SU-DHL-6 (cell line): ENCODE results near the gene ARHGAP30.
"Not testable (repeated sequence)": the region's sequence is repeated elsewhere in the genome, so short reads cannot be mapped to it uniquely, and the experiment has no call there.

Experiments
- H2AFZ ChIP-seq: fragments of 200-600 bp; sonication (generic); 2 replicates; pipeline ENCODE4 v1.6.1; 2014; ENCODE audit warnings: low read depth, mild to moderate bottlenecking, moderate library complexity, mixed read lengths, antibody characterized with exemption, low read length; ENCODE audit not compliant: severe bottlenecking
- H3F3A ChIP-seq: fragments of 200-600 bp; shearing (Covaris generic); 2 replicates; pipeline ENCODE4 v1.6.0; 2016; ENCODE audit warnings: antibody characterized with exemption, mild to moderate bottlenecking; ENCODE audit not compliant: insufficient read depth
- H3K27ac ChIP-seq: fragments of 200-600 bp; sonication (generic); 2 replicates; pipeline ENCODE4 v1.5.1; 2016; ENCODE audit warnings: low read depth, mild to moderate bottlenecking, low read length, moderate library complexity, mixed read lengths
- H3K27me3 ChIP-seq: fragments of 200-600 bp; sonication (generic), shearing (Covaris generic); 2 replicates; pipeline ENCODE4 v1.6.0; 2014; ENCODE audit warnings: mild to moderate bottlenecking, low read length
- H3K36me3 ChIP-seq: fragments of 200-600 bp; sonication (generic); 2 replicates; pipeline ENCODE4 v1.6.1; 2014; ENCODE audit warnings: mild to moderate bottlenecking, low read length, mixed read lengths
- H3K4me2 ChIP-seq: fragments of 300-600, 200-600 bp; shearing (Covaris generic), sonication (generic); 2 replicates; pipeline ENCODE4 v1.6.0; 2014; ENCODE audit warnings: low read length, low read depth, mild to moderate bottlenecking; ENCODE audit not compliant: poor library complexity, severe bottlenecking
- H3K4me3 ChIP-seq: fragments of 200-600 bp; sonication (generic); 2 replicates; pipeline ENCODE4 v1.5.1; 2014; ENCODE audit warnings: antibody characterized with exemption, low read length, mild to moderate bottlenecking, mixed read lengths; ENCODE audit not compliant: insufficient read depth, poor library complexity, severe bottlenecking
- H3K79me2 ChIP-seq: fragments of 200-600 bp; sonication (generic); 2 replicates; pipeline ENCODE4 v1.6.1; 2014; ENCODE audit warnings: mild to moderate bottlenecking, low read length, moderate library complexity; ENCODE audit not compliant: insufficient read depth
- H3K9ac ChIP-seq: fragments of 200-600 bp; sonication (generic); 2 replicates; pipeline ENCODE4 v1.7.0; 2014; ENCODE audit warnings: mild to moderate bottlenecking, low read length
- H3K9me2 ChIP-seq: fragments of 200-600 bp; sonication (generic); replicated peaks from 2 replicates; pipeline ENCODE4 v1.6.1; 2014; ENCODE audit warnings: low read length; ENCODE audit not compliant: insufficient read depth
- H3K9me3 ChIP-seq: fragments of 200-600 bp; sonication (generic); 2 replicates; pipeline ENCODE4 v1.6.1; 2014; ENCODE audit warnings: low read length, mixed read lengths; ENCODE audit not compliant: insufficient read depth
- H4K20me1 ChIP-seq: fragments of 200-600 bp; sonication (generic); 2 replicates; pipeline ENCODE4 v1.6.1; 2014; ENCODE audit warnings: low read depth, mild to moderate bottlenecking, antibody characterized with exemption, low read length, moderate library complexity, mixed read lengths
- EZH2phosphoT487 ChIP-seq: fragments of 200-600 bp; sonication (generic), shearing (Covaris generic); conservative IDR thresholded peaks from 2 replicates; pipeline ENCODE4 v1.6.1; 2018; ENCODE audit warnings: mild to moderate bottlenecking, antibody characterized with exemption, low read length, moderate library complexity, mixed read lengths
- TF ChIP-seq, protein P1 (sequence below): fragments of 200-600 bp; sonication (generic); IDR thresholded peaks from one replicate; pipeline ENCODE4 v1.5.1; 2017; ENCODE audit warnings: antibody characterized with exemption, mild to moderate bottlenecking, low read length, moderate library complexity; ENCODE audit not compliant: insufficient read depth, poor library complexity, severe bottlenecking

The ARHGAP30 gene

DNA sequence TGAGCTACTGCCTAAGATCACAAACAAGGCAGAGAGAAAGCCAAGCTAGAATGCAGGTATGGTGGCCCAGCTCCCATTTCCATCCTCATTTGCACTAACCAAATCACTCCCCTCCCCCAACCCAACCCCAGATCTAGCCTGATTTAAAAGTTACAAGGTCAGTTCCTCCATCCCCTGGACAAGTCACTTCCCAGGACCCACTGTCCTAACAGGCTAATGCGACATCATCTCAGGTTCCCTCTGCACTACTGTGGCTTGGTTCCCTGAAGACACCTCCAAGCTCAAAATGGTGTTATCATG lies 51.1 kb downstream of the ARHGAP30 start:
- Histone ChIP-seq H3K4me3 (no peak overlapping the region), H3K9ac (no peak overlapping the region)
- TF ChIP-seq EZH2phosphoT487: no peak
- TF ChIP-seq, protein P1, sequence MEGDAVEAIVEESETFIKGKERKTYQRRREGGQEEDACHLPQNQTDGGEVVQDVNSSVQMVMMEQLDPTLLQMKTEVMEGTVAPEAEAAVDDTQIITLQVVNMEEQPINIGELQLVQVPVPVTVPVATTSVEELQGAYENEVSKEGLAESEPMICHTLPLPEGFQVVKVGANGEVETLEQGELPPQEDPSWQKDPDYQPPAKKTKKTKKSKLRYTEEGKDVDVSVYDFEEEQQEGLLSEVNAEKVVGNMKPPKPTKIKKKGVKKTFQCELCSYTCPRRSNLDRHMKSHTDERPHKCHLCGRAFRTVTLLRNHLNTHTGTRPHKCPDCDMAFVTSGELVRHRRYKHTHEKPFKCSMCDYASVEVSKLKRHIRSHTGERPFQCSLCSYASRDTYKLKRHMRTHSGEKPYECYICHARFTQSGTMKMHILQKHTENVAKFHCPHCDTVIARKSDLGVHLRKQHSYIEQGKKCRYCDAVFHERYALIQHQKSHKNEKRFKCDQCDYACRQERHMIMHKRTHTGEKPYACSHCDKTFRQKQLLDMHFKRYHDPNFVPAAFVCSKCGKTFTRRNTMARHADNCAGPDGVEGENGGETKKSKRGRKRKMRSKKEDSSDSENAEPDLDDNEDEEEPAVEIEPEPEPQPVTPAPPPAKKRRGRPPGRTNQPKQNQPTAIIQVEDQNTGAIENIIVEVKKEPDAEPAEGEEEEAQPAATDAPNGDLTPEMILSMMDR: no peak

GRCh38 chr1:161017756-161018630 lies 51.7 kb downstream of the ARHGAP30 start:
- peaks cover 21% of the 10 kb centered on the region for H3F3A ChIP-seq
- H3K79me2 ChIP-seq: no peaks in the 10 kb centered on the region
- no peaks in the 10 kb centered on the region for H3K36me3 ChIP-seq
- TF ChIP-seq EZH2phosphoT487: no peak
- TF ChIP-seq, protein P1: no peak
- no peaks in the 10 kb centered on the region for H4K20me1 ChIP-seq
- 0 out of 2 replicates have a peak, but pooled peaks cover 3% of the 10 kb centered on the region for H3K27me3 ChIP-seq
- H2AFZ ChIP-seq: no peak overlapping the region
- no peak overlapping the region for H3K9ac ChIP-seq
- H3K4me3 ChIP-seq: no peak overlapping the region
- H3K9me3 ChIP-seq: no peaks in the 10 kb centered on the region
- no peaks in the 10 kb centered on the region for H3K9me2 ChIP-seq
- no peak overlapping the region for H3K27ac ChIP-seq
- no peak overlapping the region for H3K4me2 ChIP-seq

More for the DNA sequence above, 51.1 kb downstream of the ARHGAP30 start:
- Histone ChIP-seq H3K9me3 (no peaks in the 10 kb centered on the region), H3K27me3 (0 out of 2 replicates have a peak, but pooled peaks cover 3% of the 10 kb centered on the region), H3K9me2 (no peaks in the 10 kb centered on the region), H4K20me1 (no peaks in the 10 kb centered on the region), H3K79me2 (no peaks in the 10 kb centered on the region), H3F3A (peaks cover 21% of the 10 kb centered on the region), H3K36me3 (no peaks in the 10 kb centered on the region), H3K27ac (no peak overlapping the region), H3K4me2 (no peak overlapping the region), H2AFZ (no peak overlapping the region)

- not testable (repeated sequence) for H3K79me2 ChIP-seq, H3K9me2 ChIP-seq, H3K36me3 ChIP-seq, H3K27me3 ChIP-seq, H3K27ac ChIP-seq, H2AFZ ChIP-seq, H3K4me2 ChIP-seq, H4K20me1 ChIP-seq, H3K4me3 ChIP-seq, H3K9ac ChIP-seq, H3K9me3 ChIP-seq
- peaks cover 17% of the 10 kb centered on the region for H3F3A ChIP-seq
Measured at GRCh38 chr1:161017181-161017580, 52.5 kb downstream of the ARHGAP30 start.

GRCh38 chr1:161016683-161017082 lies 53.0 kb downstream of the ARHGAP30 start:
- H3K27ac ChIP-seq, H3K79me2 ChIP-seq, H3K36me3 ChIP-seq: not testable (repeated sequence)

More at GRCh38 chr1:161016683-161017082, 53.0 kb downstream of the ARHGAP30 start:
- not testable (repeated sequence) for H3K9ac ChIP-seq, H3K9me3 ChIP-seq, H3K4me2 ChIP-seq, H3K4me3 ChIP-seq, H3K27me3 ChIP-seq, H4K20me1 ChIP-seq, H3K9me2 ChIP-seq, H2AFZ ChIP-seq
- H3F3A ChIP-seq: peaks cover 12% of the 10 kb centered on the region; the same call in 1 of the 2 replicates
